ENCODE results near the gene SHROOM3. TPM values are rescaled to one million over a fixed set of nuclear protein-coding genes. Genes with fewer than 3 reads are reported as not detected.

The SHROOM3 gene
- total RNA-seq, 1 experiment from 2014 or later: 27.6 TPM

DNA sequence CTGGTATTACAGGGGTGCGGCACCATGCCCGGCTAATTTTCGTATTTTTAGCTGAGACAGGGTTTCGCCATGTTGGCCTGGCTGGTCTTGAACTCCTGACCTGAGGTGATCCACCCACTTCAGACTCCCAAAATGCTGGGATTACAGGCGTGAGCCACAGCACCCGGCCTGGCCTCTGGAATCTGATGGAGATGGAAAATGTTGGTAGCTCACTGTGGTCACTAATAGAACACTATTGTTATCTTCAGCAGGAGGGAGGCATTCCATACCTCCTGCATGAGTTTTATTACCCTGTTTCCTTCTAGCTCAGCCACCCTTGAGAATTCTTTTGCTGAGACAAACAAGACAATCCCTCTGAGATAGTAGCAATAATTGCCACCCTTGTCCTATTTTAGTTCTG lies 105.0 kb downstream of the SHROOM3 start:
- H3K27me3 ChIP-seq (ENCODE audit: insufficient read depth, low read length): no peaks in the 10 kb centered on the region
- peaks cover 7% of the 10 kb centered on the region; the same call in 1 of the 2 replicates for H3K4me1 ChIP-seq (ENCODE audit: insufficient read depth, low read length)
- H4K91ac ChIP-seq (ENCODE audit: insufficient read length, low read depth, low read length): no peak overlapping the region
- no peak overlapping the region for H3K4me2 ChIP-seq (ENCODE audit: insufficient read depth, insufficient read length, low read length)
- DNase-seq: no peak
- H4K20me1 ChIP-seq (ENCODE audit: control insufficient read depth, insufficient read depth, insufficient read length): no peaks in the 10 kb centered on the region
- Mint-ChIP-seq H3K36me3 (ENCODE audit: insufficient read depth in 1 of 3, low read depth in 3 of 3) (peaks cover 0 to 9% (median 5%) of the 10 kb centered on the region in 3 experiments; a peak in 4 of 7 replicates), H3K27ac (peak overlapping the region in 2 of 3 experiments; percentile 41 to 60; a peak in 4 of 7 replicates), H3K4me1 (peaks cover 29 to 33% of the 10 kb centered on the region in 2 experiments), H3K27me3 (ENCODE audit: low read depth) (no peaks in the 10 kb centered on the region), H3K4me3 (no peak overlapping the region), H3K9me3 (0 out of 5 replicates have a peak, but pooled peaks cover 0 to 2% of the 10 kb centered on the region in 2 experiments)
- no CpG with 5 or more reads among the region's 6 CpGs for WGBS (ENCODE audit: extremely low coverage, insufficient read length, low lambda C conversion rate)
- no peak overlapping the region for H3K9ac ChIP-seq (ENCODE audit: extremely low read depth, insufficient read length, low read length)
- TF ChIP-seq, protein P1, sequence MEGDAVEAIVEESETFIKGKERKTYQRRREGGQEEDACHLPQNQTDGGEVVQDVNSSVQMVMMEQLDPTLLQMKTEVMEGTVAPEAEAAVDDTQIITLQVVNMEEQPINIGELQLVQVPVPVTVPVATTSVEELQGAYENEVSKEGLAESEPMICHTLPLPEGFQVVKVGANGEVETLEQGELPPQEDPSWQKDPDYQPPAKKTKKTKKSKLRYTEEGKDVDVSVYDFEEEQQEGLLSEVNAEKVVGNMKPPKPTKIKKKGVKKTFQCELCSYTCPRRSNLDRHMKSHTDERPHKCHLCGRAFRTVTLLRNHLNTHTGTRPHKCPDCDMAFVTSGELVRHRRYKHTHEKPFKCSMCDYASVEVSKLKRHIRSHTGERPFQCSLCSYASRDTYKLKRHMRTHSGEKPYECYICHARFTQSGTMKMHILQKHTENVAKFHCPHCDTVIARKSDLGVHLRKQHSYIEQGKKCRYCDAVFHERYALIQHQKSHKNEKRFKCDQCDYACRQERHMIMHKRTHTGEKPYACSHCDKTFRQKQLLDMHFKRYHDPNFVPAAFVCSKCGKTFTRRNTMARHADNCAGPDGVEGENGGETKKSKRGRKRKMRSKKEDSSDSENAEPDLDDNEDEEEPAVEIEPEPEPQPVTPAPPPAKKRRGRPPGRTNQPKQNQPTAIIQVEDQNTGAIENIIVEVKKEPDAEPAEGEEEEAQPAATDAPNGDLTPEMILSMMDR (conservative IDR thresholded peaks at IDR 0.05): no peak
- no peak overlapping the region for H3K18ac ChIP-seq (ENCODE audit: insufficient read length, low read depth, low read length)
- no peak overlapping the region for H2BK20ac ChIP-seq (ENCODE audit: low read depth, low read length, poor library complexity, severe bottlenecking)
- no peak overlapping the region for H3K27ac ChIP-seq (ENCODE audit: insufficient read length, low read depth, low read length)
- H3K79me2 ChIP-seq (ENCODE audit: insufficient read depth, low read length): no peaks in the 10 kb centered on the region
- no peak overlapping the region for H4K8ac ChIP-seq (replicated peaks; ENCODE audit: insufficient read length, low read depth, low read length)
- no peak overlapping the region for H3K56ac ChIP-seq (ENCODE audit: insufficient read length, low read depth, low read length)
- H2BK120ac ChIP-seq (ENCODE audit: low read depth, low read length, poor library complexity, severe bottlenecking): no peak overlapping the region
- H2AK5ac ChIP-seq (ENCODE audit: insufficient read length, low read length): no peak overlapping the region
- no peak overlapping the region for H3K23ac ChIP-seq (ENCODE audit: insufficient read length, low read depth, low read length)
- no peak overlapping the region for H3K4ac ChIP-seq (ENCODE audit: low read depth, low read length)
- no peaks in the 10 kb centered on the region for H3K23me2 ChIP-seq (ENCODE audit: insufficient read length, low read depth, low read length, poor library complexity, severe bottlenecking)
- no peaks in the 10 kb centered on the region for H3K9me3 ChIP-seq (ENCODE audit: control insufficient read depth, low read depth, low read length)
- no peaks in the 10 kb centered on the region for H3K79me1 ChIP-seq (ENCODE audit: insufficient read depth, low read depth, low read length, poor library complexity, severe bottlenecking)
- no peak overlapping the region for H2BK12ac ChIP-seq (ENCODE audit: insufficient read length, low read depth, low read length)
- no peak overlapping the region for H3K14ac ChIP-seq (ENCODE audit: insufficient read depth, low read length)
- H3T11ph ChIP-seq (ENCODE audit: low read length): no peak overlapping the region
- no peak overlapping the region for H2AFZ ChIP-seq (ENCODE audit: low read length)
- H2BK15ac ChIP-seq (ENCODE audit: low read depth, low read length): no peak overlapping the region
- H2BK5ac ChIP-seq (ENCODE audit: insufficient read length, low read length): no peak overlapping the region
- H4K5ac ChIP-seq (ENCODE audit: insufficient read length, low read depth, low read length): no peak overlapping the region
